ENCODE data around the gene UBR3. TPM values are rescaled to one million over a fixed set of nuclear protein-coding genes. Genes with fewer than 3 reads are reported as not detected.
A peak's percentile ranks its signal among the peaks of the same experiment; 100 is the strongest.

UBR3 gene
- total and polyA plus RNA-seq, 2 experiments from 2014 or later = 18.7 to 53.1 TPM

DNA sequence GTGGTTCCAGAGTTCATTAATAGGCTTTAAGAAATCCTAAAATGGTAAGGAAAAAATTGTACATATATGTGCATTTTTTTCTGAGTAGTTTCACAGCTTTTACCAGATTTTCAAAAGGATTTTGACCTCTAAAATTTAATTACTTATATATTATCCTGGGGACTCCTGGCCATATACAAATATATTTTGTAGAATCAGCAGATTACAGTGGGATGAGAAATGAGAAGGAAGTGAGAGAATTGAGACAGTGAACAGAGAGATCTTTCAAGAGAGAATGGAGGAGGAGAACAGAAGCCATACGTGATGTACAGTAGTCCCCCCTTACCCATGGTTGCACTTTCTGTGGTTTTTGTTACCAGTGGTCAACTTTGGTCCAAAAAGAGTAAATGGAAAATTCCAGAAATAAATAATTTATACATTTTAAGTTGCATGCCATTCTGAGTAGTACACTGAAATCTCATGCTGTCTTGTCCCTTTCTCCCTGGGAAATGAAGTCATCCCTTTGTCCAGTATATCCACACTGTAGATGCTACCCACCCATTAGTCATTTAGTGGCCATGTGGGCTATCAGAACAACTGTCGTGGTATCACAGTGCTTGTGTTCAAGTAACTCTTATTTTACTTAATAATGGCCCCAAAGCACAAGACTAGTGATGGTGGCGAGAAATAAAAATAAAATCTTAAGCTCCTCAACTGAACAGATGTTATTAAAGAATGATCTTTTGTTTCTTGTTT is 220.2 kb downstream of the UBR3 start:
- TF ChIP-seq, protein P1, sequence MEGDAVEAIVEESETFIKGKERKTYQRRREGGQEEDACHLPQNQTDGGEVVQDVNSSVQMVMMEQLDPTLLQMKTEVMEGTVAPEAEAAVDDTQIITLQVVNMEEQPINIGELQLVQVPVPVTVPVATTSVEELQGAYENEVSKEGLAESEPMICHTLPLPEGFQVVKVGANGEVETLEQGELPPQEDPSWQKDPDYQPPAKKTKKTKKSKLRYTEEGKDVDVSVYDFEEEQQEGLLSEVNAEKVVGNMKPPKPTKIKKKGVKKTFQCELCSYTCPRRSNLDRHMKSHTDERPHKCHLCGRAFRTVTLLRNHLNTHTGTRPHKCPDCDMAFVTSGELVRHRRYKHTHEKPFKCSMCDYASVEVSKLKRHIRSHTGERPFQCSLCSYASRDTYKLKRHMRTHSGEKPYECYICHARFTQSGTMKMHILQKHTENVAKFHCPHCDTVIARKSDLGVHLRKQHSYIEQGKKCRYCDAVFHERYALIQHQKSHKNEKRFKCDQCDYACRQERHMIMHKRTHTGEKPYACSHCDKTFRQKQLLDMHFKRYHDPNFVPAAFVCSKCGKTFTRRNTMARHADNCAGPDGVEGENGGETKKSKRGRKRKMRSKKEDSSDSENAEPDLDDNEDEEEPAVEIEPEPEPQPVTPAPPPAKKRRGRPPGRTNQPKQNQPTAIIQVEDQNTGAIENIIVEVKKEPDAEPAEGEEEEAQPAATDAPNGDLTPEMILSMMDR (IDR thresholded peaks at IDR 0.05; ENCODE audit: low read depth, low read length) = no peak
- no peaks in the 10 kb centered on the region for H3K9me3 ChIP-seq (ENCODE audit: low read depth)
- no peak overlapping the region for H3K27ac ChIP-seq

DNA sequence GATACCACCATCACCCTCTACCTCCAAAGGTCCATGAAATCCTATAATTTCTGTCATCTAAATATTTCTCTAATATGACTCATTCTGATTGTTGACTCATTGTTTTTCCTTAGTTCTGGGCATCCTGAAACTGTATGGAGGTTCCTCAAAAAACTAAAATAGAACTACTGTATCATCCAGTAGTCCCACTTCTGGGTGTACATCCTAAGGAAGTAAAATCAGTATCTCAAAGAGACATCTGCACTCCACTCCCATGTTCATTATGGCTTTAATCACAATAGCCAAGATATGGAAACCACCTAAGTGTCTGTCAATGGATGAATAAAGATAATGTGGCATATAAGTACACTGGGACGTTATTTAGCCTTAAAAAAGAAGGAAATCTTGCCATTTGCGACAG is 224.9 kb downstream of the UBR3 start:
- DNase-seq (ENCODE audit: low read depth in 1 of 2, low spot score in 1 of 2) = peak in 1 of 2 donors; percentile 6
- TF ChIP-seq, protein P1 (IDR thresholded peaks at IDR 0.05; ENCODE audit: low read depth, low read length) = no peak
- H3K36me3 ChIP-seq = peaks cover 14% of the 10 kb centered on the region
- H3K9me3 ChIP-seq (ENCODE audit: low read depth) = no peaks in the 10 kb centered on the region
- H3K4me1 ChIP-seq (ENCODE audit: low read depth) = no peaks in the 10 kb centered on the region
- no peak overlapping the region for H3K27ac ChIP-seq
- H3K27me3 ChIP-seq = no peaks in the 10 kb centered on the region
- no peak overlapping the region for H3K4me3 ChIP-seq

More for the DNA sequence above, 220.2 kb downstream of the UBR3 start:
- no peak overlapping the region for H3K4me3 ChIP-seq
- no peaks in the 10 kb centered on the region for H3K4me1 ChIP-seq (ENCODE audit: low read depth)
- DNase-seq (ENCODE audit: low read depth in 1 of 2, low spot score in 1 of 2) = no peak
- H3K27me3 ChIP-seq = no peaks in the 10 kb centered on the region
- H3K36me3 ChIP-seq = peaks cover 3% of the 10 kb centered on the region

DNA sequence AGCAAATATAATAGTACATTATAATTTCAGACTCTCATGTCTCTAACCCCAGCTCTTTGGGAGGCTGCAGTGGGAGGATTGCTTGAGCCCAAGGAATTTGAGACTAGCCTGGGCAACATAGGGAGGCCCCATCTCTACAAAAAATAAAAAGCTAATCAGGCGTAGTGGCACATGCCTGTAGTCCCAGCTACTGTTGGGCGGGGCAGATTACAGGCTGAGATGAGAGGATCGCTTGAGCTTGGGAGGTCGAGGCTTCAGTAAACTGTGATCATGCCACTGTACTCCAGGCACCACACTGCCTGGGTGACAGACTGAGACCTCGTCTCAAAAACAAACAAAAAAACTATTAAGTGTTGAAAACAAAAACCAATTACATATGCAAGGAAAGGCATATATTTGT is 227.7 kb downstream of the UBR3 start:
- H3K27ac ChIP-seq = no peak overlapping the region
- H3K9me3 ChIP-seq (ENCODE audit: low read depth) = no peaks in the 10 kb centered on the region
- H3K27me3 ChIP-seq = no peaks in the 10 kb centered on the region
- peaks cover 19% of the 10 kb centered on the region for H3K36me3 ChIP-seq
- H3K4me1 ChIP-seq (ENCODE audit: low read depth) = no peaks in the 10 kb centered on the region
- DNase-seq (ENCODE audit: low read depth in 1 of 2, low spot score in 1 of 2) = no peak
- TF ChIP-seq, protein P1 (IDR thresholded peaks at IDR 0.05; ENCODE audit: low read depth, low read length) = no peak
- H3K4me3 ChIP-seq = no peak overlapping the region

DNA sequence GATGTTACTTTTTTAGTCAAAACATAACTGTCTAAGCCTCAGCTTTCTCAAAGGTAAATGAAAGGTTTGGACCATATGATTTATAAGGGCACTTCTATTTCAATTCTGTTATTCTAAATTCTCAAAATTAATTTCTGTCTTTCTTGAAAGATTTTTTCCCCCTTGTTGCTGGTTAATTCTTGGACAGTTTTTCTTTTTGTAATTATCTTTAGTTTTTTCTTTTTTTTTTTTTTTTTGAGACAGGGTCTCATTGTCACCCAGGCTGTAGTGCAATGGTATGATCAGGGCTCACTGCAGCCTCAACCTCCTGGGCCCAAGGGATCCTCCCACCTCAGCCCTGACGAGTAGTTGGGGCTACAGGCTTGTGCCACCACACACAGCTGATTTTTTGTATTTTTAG is 229.6 kb downstream of the UBR3 start:
- DNase-seq (ENCODE audit: low read depth in 1 of 2, low spot score in 1 of 2) = no peak
- H3K27me3 ChIP-seq = no peaks in the 10 kb centered on the region

DNA sequence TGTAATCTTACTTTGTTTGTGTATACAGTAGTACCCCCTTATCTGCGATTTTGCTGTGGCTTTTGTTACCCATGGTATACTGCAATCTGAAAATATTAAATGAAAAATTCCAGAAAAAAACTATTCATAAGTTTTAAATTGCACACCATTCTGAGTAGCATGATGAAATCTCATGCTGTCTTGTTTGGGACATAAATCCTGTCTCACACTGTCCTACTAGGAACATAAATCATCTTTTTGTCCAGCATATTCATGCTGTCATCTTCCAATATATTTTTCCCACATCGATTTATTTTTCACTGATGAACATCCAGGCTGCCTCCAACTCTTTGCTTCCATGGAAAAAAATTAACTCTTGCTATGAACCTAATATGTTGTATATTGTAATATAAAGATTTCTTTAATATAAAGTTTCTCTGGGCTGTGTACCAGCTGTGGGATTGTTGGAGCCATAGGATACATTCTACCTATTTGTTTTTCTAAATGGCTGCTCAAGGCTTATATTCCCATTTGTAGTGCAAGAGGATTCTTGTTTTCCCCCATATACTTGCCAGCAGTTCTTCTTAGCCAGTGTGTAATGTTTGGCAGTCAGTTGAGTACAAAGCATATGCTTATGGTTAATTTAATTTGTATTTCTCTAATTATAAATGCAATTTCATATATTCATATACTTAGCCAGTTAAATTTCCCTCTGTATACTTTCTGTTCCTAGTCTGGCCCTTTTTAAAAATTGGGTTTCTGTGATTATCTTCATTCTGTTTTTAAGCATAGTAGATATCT is 236.4 kb downstream of the UBR3 start:
- no peak for DNase-seq (ENCODE audit: low read depth in 1 of 2, low spot score in 1 of 2)
- no peak overlapping the region for H3K4me3 ChIP-seq
- no peak overlapping the region for H3K27ac ChIP-seq
- TF ChIP-seq, protein P1 (IDR thresholded peaks at IDR 0.05; ENCODE audit: low read depth, low read length) = no peak
- no peaks in the 10 kb centered on the region for H3K4me1 ChIP-seq (ENCODE audit: low read depth)
- peaks cover 33% of the 10 kb centered on the region for H3K36me3 ChIP-seq
- no peaks in the 10 kb centered on the region for H3K27me3 ChIP-seq
- H3K9me3 ChIP-seq (ENCODE audit: low read depth) = no peaks in the 10 kb centered on the region

More for the DNA sequence above, 229.6 kb downstream of the UBR3 start:
- no peak overlapping the region for H3K4me3 ChIP-seq
- TF ChIP-seq, protein P1 (IDR thresholded peaks at IDR 0.05; ENCODE audit: low read depth, low read length) = no peak
- no peaks in the 10 kb centered on the region for H3K9me3 ChIP-seq (ENCODE audit: low read depth)
- H3K4me1 ChIP-seq (ENCODE audit: low read depth) = no peaks in the 10 kb centered on the region
- H3K27ac ChIP-seq = no peak overlapping the region
- H3K36me3 ChIP-seq = peaks cover 30% of the 10 kb centered on the region

All from cardiac muscle cell (in vitro differentiated cells and primary cell).